ENCODE data around the gene MMP7. TPM values are rescaled to one million over a fixed set of nuclear protein-coding genes. Genes with fewer than 3 reads are reported as not detected.

Gene MMP7
- total RNA-seq, 2 donors from 2014 or later = not detected

DNA sequence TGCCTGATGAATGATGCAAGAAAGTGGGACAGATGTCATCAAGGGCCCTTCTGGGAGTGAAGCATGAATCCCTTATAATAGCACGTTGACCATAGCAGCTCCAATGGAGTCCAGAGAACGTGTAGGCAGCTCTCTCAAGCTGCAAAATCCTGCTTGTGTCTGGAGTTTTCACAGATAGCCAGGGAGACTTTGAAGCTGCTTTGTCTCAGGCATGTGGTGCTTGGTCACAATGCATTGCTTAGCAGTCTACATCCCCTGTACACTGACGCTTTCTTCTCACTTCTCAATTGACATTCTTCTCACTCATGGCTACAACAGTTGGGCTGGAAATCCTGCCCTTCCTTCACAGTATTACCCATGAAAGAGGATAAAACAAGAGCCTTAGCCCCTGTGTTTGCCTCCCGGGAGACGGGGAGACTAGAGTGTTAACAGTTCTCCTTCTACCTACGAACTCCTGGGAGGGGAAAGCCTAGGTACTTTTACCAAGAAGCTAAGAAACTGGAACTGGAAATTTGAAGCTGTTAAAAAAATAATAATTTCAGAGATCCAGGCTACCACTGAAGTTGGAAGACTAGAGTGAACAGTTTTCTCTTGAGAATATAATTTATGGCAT is 20.7 kb upstream of the MMP7 start:
- no peaks in the 10 kb centered on the region for H3K36me3 Mint-ChIP-seq
- DNase-seq (ENCODE audit: low spot score in 2 of 2) = no peak
- H3K9me3 Mint-ChIP-seq = no peaks in the 10 kb centered on the region

DNA sequence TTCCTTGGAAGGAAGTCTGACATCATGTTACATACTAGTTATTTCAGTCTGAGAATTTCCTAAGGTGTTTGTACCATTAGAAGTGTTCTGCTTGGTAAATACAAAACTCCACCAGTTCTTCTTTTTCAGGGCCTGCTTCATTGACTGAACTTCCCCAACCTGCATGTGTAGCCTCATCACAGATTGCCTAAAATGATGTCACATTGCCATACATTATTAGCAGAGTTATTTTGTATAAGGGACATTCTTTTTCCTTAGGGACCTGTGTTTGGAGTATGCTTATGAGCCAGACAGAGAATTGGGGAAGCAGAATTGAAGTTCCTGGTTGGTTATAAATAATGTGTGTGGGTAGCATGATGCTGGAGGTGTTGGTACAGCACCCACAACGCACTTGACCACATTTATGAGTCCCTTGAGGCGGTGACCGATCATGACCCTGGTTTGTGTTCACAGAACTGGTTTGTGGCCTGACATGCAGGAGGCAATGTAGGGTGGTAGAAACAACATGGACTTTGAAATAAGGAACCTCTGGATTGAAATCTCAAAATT is 16.4 kb upstream of the MMP7 start:
- no peak overlapping the region for H3K27ac Mint-ChIP-seq
- peaks cover 0 to 5% of the 10 kb centered on the region in 2 donors for H3K9me3 Mint-ChIP-seq
- DNase-seq (ENCODE audit: low spot score in 2 of 2) (no peak), ATAC-seq (no peak)
- H3K36me3 Mint-ChIP-seq = no peaks in the 10 kb centered on the region

More for the DNA sequence above, 20.7 kb upstream of the MMP7 start:
- ATAC-seq = no peak
- no peak overlapping the region for H3K27ac Mint-ChIP-seq

DNA sequence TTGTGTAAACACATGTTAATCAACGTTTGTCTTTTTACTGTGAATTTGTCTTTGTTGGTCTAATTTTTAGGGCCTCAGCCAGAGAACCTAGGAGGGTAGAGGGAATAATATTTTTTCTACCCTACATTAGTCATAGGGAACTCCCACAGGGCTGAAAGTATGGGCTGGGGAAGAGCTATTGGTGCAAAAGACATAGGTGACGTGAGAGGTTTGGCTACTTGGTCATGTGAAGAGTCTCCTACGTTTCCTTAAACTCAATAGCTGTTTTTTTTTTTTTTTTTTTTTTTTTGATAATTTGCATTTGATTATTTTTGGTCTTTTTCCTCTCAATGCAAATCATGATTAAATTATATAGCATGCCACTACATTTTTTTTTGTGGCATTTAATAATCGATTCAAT is 15.9 kb upstream of the MMP7 start:
- no peaks in the 10 kb centered on the region for H3K36me3 Mint-ChIP-seq
- DNase-seq (ENCODE audit: low spot score in 2 of 2) (no peak), ATAC-seq (no peak)
- no peak overlapping the region for H3K27ac Mint-ChIP-seq
- H3K9me3 Mint-ChIP-seq = peaks cover 0 to 5% of the 10 kb centered on the region in 2 donors

- Mint-ChIP-seq H3K36me3 (no peaks in the 10 kb centered on the region), H3K9me3 (peaks cover 0 to 5% of the 10 kb centered on the region in 2 donors), H3K27ac (no peak overlapping the region)
- DNase-seq (ENCODE audit: low spot score in 2 of 2) (no peak), ATAC-seq (no peak)
Measured at GRCh38 chr11:102545701-102546100, 15.2 kb upstream of the MMP7 start.

- no peak overlapping the region for H3K27ac Mint-ChIP-seq
- H3K36me3 Mint-ChIP-seq = no peaks in the 10 kb centered on the region
- DNase-seq (ENCODE audit: low spot score in 2 of 2) (no peak), ATAC-seq (no peak)
- H3K9me3 Mint-ChIP-seq = peaks cover 0 to 5% of the 10 kb centered on the region in 2 donors
Measured at GRCh38 chr11:102544594-102544993, 14.0 kb upstream of the MMP7 start.

DNA sequence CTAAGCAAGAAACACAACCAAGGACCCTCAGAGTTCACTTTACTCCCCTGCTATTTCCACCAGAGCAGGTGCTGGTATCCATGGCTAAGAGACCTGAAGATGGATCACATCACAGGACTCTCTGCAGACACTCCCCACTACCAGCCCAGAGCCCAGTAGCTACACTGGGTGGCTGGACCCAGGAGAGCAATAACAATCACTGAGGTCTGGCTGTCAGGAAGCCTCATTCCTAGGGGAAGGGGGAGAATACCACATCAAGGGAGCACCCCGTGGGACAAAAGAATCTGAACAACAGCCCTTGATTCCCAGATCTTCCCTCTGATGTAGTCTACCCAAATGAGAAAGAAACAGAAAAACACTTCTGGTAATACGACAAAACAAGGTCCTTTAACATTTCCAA is 9.0 kb upstream of the MMP7 start:
- Mint-ChIP-seq H3K9me3 (peaks cover 0 to 2% of the 10 kb centered on the region in 2 donors), H3K36me3 (no peaks in the 10 kb centered on the region), H3K27ac (no peak overlapping the region)
- DNase-seq (ENCODE audit: low spot score in 2 of 2) = no peak
- no peak for ATAC-seq

GRCh38 chr11:102538932-102539331 is 8.4 kb upstream of the MMP7 start:
- H3K27ac Mint-ChIP-seq = no peak overlapping the region
- ATAC-seq = no peak
- DNase-seq (ENCODE audit: low spot score in 2 of 2) = no peak
- no peaks in the 10 kb centered on the region for H3K36me3 Mint-ChIP-seq
- no peaks in the 10 kb centered on the region for H3K9me3 Mint-ChIP-seq

DNA sequence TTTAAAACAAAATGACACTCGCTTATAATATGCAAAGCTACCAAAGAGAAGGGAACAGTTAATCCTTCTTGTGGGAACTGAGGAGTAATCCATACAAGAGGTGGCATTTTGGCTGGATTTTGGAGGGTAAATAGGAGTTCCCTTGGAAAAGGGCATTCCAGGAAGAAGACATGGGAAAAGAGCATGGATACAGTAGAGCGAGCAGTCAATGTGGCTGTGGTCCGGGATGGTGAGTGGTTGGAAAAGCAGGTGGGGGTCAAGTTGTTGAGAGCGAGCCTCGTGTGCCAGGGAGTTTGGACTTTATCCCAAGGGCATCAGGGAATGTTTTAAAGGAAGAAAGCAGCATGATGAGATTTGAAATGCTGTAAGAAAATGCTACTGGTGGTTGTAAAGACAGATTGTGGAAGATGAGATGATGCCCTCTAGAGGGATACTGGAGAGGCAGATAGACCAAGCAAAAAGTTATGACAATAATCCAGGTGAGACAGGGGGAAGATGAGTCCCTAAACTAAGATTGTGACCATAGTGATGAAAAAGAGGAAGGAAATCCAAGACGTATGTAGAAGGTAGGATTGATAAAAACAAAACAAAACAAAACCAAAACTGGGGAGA is 3.8 kb upstream of the MMP7 start:
- Mint-ChIP-seq H3K36me3 (no peaks in the 10 kb centered on the region), H3K9me3 (no peaks in the 10 kb centered on the region), H3K27ac (no peak overlapping the region)
- no peak for ATAC-seq
- DNase-seq (ENCODE audit: low spot score in 2 of 2) = no peak

DNA sequence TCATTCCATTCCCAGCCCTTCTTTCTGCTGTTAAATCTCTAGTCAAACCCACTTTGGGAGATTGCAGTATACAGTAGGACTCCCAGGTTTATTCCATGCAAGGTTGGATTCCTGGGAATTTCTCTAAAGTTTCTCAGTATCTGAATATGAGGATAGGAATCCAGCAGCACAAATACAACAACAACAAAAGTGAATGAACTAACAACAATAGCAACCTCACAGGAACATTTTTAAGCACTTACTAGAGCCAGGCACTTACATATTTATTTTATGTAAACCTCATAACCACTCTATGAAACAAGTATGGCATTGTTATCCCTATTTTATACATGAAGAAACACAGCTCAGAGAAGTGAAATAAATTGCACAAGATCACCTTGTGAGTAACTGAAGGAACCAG is 1.9 kb downstream of the MMP7 start:
- no peaks in the 10 kb centered on the region for H3K36me3 Mint-ChIP-seq
- H3K27ac Mint-ChIP-seq = no peak overlapping the region
- DNase-seq (ENCODE audit: low spot score in 2 of 2) (no peak), ATAC-seq (no peak)
- no peaks in the 10 kb centered on the region for H3K9me3 Mint-ChIP-seq

GRCh38 chr11:102527684-102528083 is 2.9 kb downstream of the MMP7 start:
- Mint-ChIP-seq H3K27ac (no peak overlapping the region), H3K9me3 (no peaks in the 10 kb centered on the region), H3K36me3 (no peaks in the 10 kb centered on the region)
- ATAC-seq = no peak
- no peak for DNase-seq (ENCODE audit: low spot score in 2 of 2)

GRCh38 chr11:102527041-102527440 is 3.5 kb downstream of the MMP7 start:
- Mint-ChIP-seq H3K9me3 (no peaks in the 10 kb centered on the region), H3K36me3 (no peaks in the 10 kb centered on the region), H3K27ac (no peak overlapping the region)
- DNase-seq (ENCODE audit: low spot score in 2 of 2) = no peak
- ATAC-seq = no peak

GRCh38 chr11:102523887-102524286 is 6.7 kb downstream of the MMP7 start:
- H3K36me3 Mint-ChIP-seq = no peaks in the 10 kb centered on the region
- H3K27ac Mint-ChIP-seq = no peak overlapping the region
- no peaks in the 10 kb centered on the region for H3K9me3 Mint-ChIP-seq

DNA sequence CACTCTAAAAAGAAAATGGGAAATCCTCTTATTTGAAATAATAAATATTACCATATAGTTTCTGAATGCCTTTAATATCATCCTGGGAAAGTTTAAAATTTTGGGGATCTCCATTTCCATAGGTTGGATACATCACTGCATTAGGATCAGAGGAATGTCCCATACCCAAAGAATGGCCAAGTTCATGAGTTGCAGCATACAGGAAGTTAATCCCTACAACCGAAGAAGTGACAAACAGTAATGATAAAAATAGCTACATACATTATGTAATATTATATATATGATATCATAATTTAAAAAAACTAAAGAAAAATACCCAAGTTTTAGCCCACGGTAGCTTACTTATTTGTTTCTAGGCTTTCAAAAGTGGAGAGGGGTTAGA is 7.4 kb downstream of the MMP7 start:
- H3K36me3 Mint-ChIP-seq = no peaks in the 10 kb centered on the region
- ATAC-seq (no peak), DNase-seq (ENCODE audit: low spot score in 2 of 2) (no peak)
- H3K27ac Mint-ChIP-seq = no peak overlapping the region
- H3K9me3 Mint-ChIP-seq = no peaks in the 10 kb centered on the region

More at GRCh38 chr11:102523887-102524286, 6.7 kb downstream of the MMP7 start:
- DNase-seq (ENCODE audit: low spot score in 2 of 2) (no peak), ATAC-seq (no peak)

GRCh38 chr11:102522312-102523188 is 8.0 kb downstream of the MMP7 start:
- ATAC-seq = no peak
- Mint-ChIP-seq H3K27ac (no peak overlapping the region), H3K36me3 (no peaks in the 10 kb centered on the region), H3K9me3 (no peaks in the 10 kb centered on the region)
- no peak for DNase-seq (ENCODE audit: low spot score in 2 of 2)

- Mint-ChIP-seq H3K9me3 (no peaks in the 10 kb centered on the region), H3K36me3 (no peaks in the 10 kb centered on the region), H3K27ac (no peak overlapping the region)
- DNase-seq (ENCODE audit: low spot score in 2 of 2) (no peak), ATAC-seq (no peak)
Measured at GRCh38 chr11:102521121-102521520, 9.4 kb downstream of the MMP7 start.

DNA sequence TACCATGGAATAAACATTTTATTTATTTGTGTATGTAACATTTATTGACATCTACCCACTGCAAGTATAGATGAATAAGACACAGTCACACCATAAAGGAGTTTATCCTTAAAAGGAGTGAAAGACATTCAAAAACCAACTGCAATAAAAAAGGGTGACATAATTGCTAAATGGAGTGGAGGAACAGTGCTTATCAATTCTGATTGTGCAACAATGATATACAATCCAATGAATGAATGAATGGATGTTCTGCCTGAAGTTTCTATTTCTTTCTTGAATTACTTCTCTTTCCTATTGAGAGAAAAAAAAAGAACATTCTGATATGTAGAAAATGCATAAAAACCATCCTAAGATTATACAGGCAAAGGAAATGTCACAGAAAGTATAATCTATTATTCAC is 10.0 kb downstream of the MMP7 start:
- H3K27ac Mint-ChIP-seq = no peak overlapping the region
- no peak for DNase-seq (ENCODE audit: low spot score in 2 of 2)
- no peak for ATAC-seq
- H3K36me3 Mint-ChIP-seq = no peaks in the 10 kb centered on the region
- H3K9me3 Mint-ChIP-seq = no peaks in the 10 kb centered on the region

DNA sequence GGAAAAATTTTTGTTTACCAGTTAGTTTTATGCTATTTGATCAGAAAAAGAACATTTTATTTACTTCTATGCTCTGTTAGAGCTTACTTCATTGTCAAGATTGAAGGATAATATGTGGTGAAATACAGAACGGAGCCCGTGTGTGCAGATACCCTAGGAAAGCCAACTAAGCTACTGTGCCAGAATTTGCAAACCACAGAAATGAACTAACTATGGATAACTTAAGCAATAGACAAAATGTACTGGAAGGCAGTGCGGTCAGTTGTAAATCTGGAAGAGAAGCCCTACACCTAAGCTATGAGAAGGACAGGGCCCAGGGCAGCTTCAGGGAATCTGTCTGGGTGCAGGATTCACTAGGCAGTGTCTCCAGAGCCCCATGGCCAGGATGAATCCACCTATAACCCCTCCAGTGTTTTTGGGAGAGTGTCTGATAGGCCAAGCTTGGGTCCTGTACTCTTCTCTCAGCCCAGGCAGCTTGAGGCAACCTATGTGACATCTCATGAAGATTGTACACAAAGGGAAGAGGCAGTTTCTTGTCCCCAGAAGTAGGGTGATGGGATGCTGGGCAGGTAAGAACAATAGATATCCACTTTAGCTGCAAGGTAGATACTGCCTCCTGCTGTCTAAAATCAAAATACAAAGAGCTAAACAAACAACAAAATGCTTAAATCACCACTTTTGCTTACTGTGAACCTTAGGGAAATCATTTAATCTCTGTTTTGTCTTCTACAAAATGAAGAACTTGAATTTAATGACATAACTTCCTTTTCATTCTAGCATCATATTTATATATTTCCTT is 12.1 kb downstream of the MMP7 start:
- H3K36me3 Mint-ChIP-seq = no peaks in the 10 kb centered on the region
- H3K27ac Mint-ChIP-seq = no peak overlapping the region
- no peak for DNase-seq (ENCODE audit: low spot score in 2 of 2)
- no peaks in the 10 kb centered on the region for H3K9me3 Mint-ChIP-seq
- ATAC-seq = no peak

Measured in activated naive CD4-positive, alpha-beta T cell treated with anti-CD3 and anti-CD28 coated beads, Interleukin-2, amount 50 U/mL, for 72 hours (primary cell).